HCT116 (cell line): ENCODE measurements around the gene THBD.

Source experiments
- EZH2 ChIP-seq: fragments of 200-600 bp; sonication (generic); IDR thresholded peaks from 2 replicates; pipeline ENCODE4 v1.6.1; 2017; ENCODE audit warnings: antibody characterized with exemption, mixed run types
- EZH2phosphoT487 ChIP-seq: fragments of 200-600 bp; IDR thresholded peaks from 2 replicates; pipeline ENCODE4 v1.6.1; 2018; ENCODE audit warnings: antibody characterized with exemption, borderline replicate concordance
- FOSL1 ChIP-seq: IDR thresholded peaks from 2 replicates; pipeline ENCODE4 v1.6.1; 2012; ENCODE audit warnings: low read depth
- POLR2A ChIP-seq: IDR thresholded peaks from 2 replicates; pipeline ENCODE4 v1.7.0; 2011; ENCODE audit warnings: borderline replicate concordance; ENCODE audit not compliant: insufficient read depth, insufficient read length; ENCODE audit errors: extremely low read depth
- POLR2AphosphoS5 ChIP-seq: IDR thresholded peaks from 2 replicates; pipeline ENCODE4 v1.6.1; 2011; ENCODE audit warnings: mild to moderate bottlenecking, low read depth, low read length, moderate library complexity
- SP1 ChIP-seq: IDR thresholded peaks from 2 replicates; pipeline ENCODE4 v1.6.1; 2012; ENCODE audit warnings: low read depth
- TCF7L2 ChIP-seq: IDR thresholded peaks from 2 replicates; pipeline ENCODE4 v1.7.0; 2011; ENCODE audit warnings: borderline replicate concordance, inconsistent platforms; ENCODE audit not compliant: insufficient read depth, insufficient read length; ENCODE audit errors: extremely low read depth
- ZFX ChIP-seq: fragments of 450-650 bp; IDR thresholded peaks from 2 replicates; pipeline ENCODE4 v1.6.1; 2017
- ZNF274 ChIP-seq: fragments of 200-500 bp; sonication (Bioruptor generic); IDR thresholded peaks from 2 replicates; pipeline ENCODE4 v1.6.1; 2014; ENCODE audit warnings: mild to moderate bottlenecking, low read depth, low read length, inconsistent platforms
- TF ChIP-seq, protein P1 (sequence below): IDR thresholded peaks from 2 replicates; pipeline ENCODE4 v1.6.1; 2012; ENCODE audit warnings: low read depth
- TF ChIP-seq, protein P2 (sequence below): IDR thresholded peaks from 2 replicates; pipeline ENCODE4 v1.6.1; 2011; ENCODE audit warnings: mild to moderate bottlenecking, low read length, moderate library complexity; ENCODE audit not compliant: insufficient replicate concordance; ENCODE audit errors: extremely low read depth
- TF ChIP-seq, protein P3 (sequence below), 3 experiments: fragments of 200-600 bp in 1 of 3; sonication (generic) in 1 of 3; IDR thresholded peaks in 2 of 3; conservative IDR thresholded peaks in 1 of 3; 2 replicates each; pipeline ENCODE4 v1.5.1; 2012 to 2017; ENCODE audit warnings: low read depth in 2 of 3, low read length in 2 of 3, antibody characterized with exemption in 1 of 3, borderline replicate concordance in 1 of 3, control low read depth in 1 of 3, mild to moderate bottlenecking in 1 of 3, mixed read lengths in 1 of 3, mixed run types in 1 of 3, moderate library complexity in 1 of 3; ENCODE audit not compliant: insufficient read depth in 1 of 3

DNA sequence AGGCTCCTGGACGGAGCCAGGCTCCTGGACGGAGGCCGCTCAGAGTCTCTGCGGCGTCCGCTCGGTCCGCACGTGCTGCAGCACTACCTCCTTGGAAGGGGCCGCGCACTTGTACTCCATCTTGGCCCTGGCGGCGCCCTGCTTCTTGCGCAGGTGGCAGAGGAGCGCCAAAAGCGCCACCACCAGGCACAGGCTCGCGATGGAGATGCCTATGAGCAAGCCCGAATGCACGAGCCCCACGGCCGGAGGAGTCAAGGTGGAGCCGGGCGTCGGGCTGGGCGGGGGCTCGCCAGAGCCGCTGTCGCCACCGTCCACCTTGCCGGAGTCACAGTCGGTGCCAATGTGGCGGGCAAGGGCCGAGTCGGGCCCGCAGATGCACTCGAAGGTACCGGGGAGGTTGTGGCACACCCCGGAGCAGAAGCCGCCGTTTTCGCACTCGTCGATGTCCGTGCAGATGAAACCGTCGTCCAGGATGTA lies 1.7 kb downstream of the THBD start:
- TF ChIP-seq, protein P1, sequence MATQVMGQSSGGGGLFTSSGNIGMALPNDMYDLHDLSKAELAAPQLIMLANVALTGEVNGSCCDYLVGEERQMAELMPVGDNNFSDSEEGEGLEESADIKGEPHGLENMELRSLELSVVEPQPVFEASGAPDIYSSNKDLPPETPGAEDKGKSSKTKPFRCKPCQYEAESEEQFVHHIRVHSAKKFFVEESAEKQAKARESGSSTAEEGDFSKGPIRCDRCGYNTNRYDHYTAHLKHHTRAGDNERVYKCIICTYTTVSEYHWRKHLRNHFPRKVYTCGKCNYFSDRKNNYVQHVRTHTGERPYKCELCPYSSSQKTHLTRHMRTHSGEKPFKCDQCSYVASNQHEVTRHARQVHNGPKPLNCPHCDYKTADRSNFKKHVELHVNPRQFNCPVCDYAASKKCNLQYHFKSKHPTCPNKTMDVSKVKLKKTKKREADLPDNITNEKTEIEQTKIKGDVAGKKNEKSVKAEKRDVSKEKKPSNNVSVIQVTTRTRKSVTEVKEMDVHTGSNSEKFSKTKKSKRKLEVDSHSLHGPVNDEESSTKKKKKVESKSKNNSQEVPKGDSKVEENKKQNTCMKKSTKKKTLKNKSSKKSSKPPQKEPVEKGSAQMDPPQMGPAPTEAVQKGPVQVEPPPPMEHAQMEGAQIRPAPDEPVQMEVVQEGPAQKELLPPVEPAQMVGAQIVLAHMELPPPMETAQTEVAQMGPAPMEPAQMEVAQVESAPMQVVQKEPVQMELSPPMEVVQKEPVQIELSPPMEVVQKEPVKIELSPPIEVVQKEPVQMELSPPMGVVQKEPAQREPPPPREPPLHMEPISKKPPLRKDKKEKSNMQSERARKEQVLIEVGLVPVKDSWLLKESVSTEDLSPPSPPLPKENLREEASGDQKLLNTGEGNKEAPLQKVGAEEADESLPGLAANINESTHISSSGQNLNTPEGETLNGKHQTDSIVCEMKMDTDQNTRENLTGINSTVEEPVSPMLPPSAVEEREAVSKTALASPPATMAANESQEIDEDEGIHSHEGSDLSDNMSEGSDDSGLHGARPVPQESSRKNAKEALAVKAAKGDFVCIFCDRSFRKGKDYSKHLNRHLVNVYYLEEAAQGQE: no peak
- TF ChIP-seq SP1: no peak
- no peak for TF ChIP-seq POLR2A
- TF ChIP-seq, protein P2, sequence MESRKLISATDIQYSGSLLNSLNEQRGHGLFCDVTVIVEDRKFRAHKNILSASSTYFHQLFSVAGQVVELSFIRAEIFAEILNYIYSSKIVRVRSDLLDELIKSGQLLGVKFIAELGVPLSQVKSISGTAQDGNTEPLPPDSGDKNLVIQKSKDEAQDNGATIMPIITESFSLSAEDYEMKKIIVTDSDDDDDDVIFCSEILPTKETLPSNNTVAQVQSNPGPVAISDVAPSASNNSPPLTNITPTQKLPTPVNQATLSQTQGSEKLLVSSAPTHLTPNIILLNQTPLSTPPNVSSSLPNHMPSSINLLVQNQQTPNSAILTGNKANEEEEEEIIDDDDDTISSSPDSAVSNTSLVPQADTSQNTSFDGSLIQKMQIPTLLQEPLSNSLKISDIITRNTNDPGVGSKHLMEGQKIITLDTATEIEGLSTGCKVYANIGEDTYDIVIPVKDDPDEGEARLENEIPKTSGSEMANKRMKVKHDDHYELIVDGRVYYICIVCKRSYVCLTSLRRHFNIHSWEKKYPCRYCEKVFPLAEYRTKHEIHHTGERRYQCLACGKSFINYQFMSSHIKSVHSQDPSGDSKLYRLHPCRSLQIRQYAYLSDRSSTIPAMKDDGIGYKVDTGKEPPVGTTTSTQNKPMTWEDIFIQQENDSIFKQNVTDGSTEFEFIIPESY: no peak
- no peak for TF ChIP-seq EZH2phosphoT487
- TF ChIP-seq, protein P3, sequence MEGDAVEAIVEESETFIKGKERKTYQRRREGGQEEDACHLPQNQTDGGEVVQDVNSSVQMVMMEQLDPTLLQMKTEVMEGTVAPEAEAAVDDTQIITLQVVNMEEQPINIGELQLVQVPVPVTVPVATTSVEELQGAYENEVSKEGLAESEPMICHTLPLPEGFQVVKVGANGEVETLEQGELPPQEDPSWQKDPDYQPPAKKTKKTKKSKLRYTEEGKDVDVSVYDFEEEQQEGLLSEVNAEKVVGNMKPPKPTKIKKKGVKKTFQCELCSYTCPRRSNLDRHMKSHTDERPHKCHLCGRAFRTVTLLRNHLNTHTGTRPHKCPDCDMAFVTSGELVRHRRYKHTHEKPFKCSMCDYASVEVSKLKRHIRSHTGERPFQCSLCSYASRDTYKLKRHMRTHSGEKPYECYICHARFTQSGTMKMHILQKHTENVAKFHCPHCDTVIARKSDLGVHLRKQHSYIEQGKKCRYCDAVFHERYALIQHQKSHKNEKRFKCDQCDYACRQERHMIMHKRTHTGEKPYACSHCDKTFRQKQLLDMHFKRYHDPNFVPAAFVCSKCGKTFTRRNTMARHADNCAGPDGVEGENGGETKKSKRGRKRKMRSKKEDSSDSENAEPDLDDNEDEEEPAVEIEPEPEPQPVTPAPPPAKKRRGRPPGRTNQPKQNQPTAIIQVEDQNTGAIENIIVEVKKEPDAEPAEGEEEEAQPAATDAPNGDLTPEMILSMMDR (IDR thresholded peaks at IDR 0.05 in 2 of 3, conservative IDR thresholded peaks at IDR 0.05 in 1 of 3; ENCODE audit: borderline replicate concordance in 1 of 3, insufficient read depth in 1 of 3, low read depth in 2 of 3, low read length in 2 of 3): no peak
- TF ChIP-seq ZFX: no peak
- no peak for TF ChIP-seq POLR2AphosphoS5
- TF ChIP-seq ZNF274: no peak
- TF ChIP-seq EZH2: no peak
- TF ChIP-seq TCF7L2: no peak
- TF ChIP-seq FOSL1: no peak
